GM19043 (cell line): Measurements from ENCODE around the gene PHF21B.
"Not testable (repeated sequence)": the region's sequence is repeated elsewhere in the genome, so short reads cannot be mapped to it uniquely, and the experiment has no call there.

Experiments
- ATAC-seq: cut with Tn5 transposase; IDR thresholded peaks from one replicate; pipeline ENCODE4 v1.9.1; 2021; ENCODE audit warnings: low read depth; ENCODE audit not compliant: unreplicated experiment

The PHF21B gene

GRCh38 chr22:44906248-44906936, 103.4 kb downstream of the PHF21B start:
- no peak for ATAC-seq

- ATAC-seq, result not testable (repeated sequence)
Measured at GRCh38 chr22:44904492-44905152, 105.2 kb downstream of the PHF21B start.

GRCh38 chr22:44903164-44903563, 106.6 kb downstream of the PHF21B start:
- ATAC-seq, result not testable (repeated sequence)

GRCh38 chr22:44901301-44901700, 108.5 kb downstream of the PHF21B start:
- ATAC-seq, result no peak

GRCh38 chr22:44898236-44898635, 111.6 kb downstream of the PHF21B start:
- no peak for ATAC-seq

- ATAC-seq, result no peak
Measured at GRCh38 chr22:44895296-44896055, 114.3 kb downstream of the PHF21B start.

GRCh38 chr22:44894782-44895181, 115.0 kb downstream of the PHF21B start:
- ATAC-seq, result no peak

- ATAC-seq, result no peak
Measured at GRCh38 chr22:44894321-44894720, 115.5 kb downstream of the PHF21B start.

GRCh38 chr22:44893731-44894080, 116.1 kb downstream of the PHF21B start:
- no peak for ATAC-seq

- ATAC-seq, result no peak
Measured at GRCh38 chr22:44892803-44893730, 116.7 kb downstream of the PHF21B start.

GRCh38 chr22:44892243-44892642, 117.6 kb downstream of the PHF21B start:
- ATAC-seq, result no peak

- no peak for ATAC-seq
Measured at GRCh38 chr22:44891791-44892190, 118.0 kb downstream of the PHF21B start.

- no peak for ATAC-seq
Measured at GRCh38 chr22:44891293-44891747, 118.5 kb downstream of the PHF21B start.

- no peak for ATAC-seq
Measured at GRCh38 chr22:44890416-44891292, 119.2 kb downstream of the PHF21B start.

GRCh38 chr22:44889255-44889878, 120.4 kb downstream of the PHF21B start:
- ATAC-seq, result no peak

GRCh38 chr22:44888491-44889254, 121.1 kb downstream of the PHF21B start:
- no peak for ATAC-seq

- no peak for ATAC-seq
Measured at GRCh38 chr22:44887941-44888366, 121.9 kb downstream of the PHF21B start.

- ATAC-seq, result no peak
Measured at GRCh38 chr22:44885806-44886360, 123.9 kb downstream of the PHF21B start.
